Large intestine (tissue), 3 donors: Measurements from ENCODE around the gene PPP2R5D. TPM values are rescaled to one million over a fixed set of nuclear protein-coding genes. Genes with fewer than 3 reads are reported as not detected.

Source experiments
- DNase-seq, 2 donors: peaks; one replicate each; pipeline versions ENCODE4 v3.0.0 to v3.0.0-alpha.2; 2013
- H3K27ac ChIP-seq: one replicate; pipeline ENCODE4 v1.5.1; 2013; ENCODE audit warnings: low read length
- H3K27me3 ChIP-seq: 2 replicates; pipeline ENCODE4 v1.6.1; 2013; ENCODE audit warnings: low read length; ENCODE audit not compliant: control insufficient read depth, insufficient read depth
- H3K36me3 ChIP-seq: 2 replicates; pipeline ENCODE4 v1.6.1; 2013; ENCODE audit warnings: low read length; ENCODE audit not compliant: control insufficient read depth, insufficient read depth
- H3K4me1 ChIP-seq: one replicate; pipeline ENCODE4 v1.6.1; 2013; ENCODE audit warnings: low read length; ENCODE audit not compliant: control insufficient read depth, insufficient read depth
- H3K4me3 ChIP-seq: one replicate; pipeline ENCODE4 v1.5.1; 2013; ENCODE audit warnings: low read length
- H3K9me3 ChIP-seq: one replicate; pipeline ENCODE4 v1.6.1; 2013; ENCODE audit warnings: mild to moderate bottlenecking, low read depth, low read length, moderate library complexity; ENCODE audit not compliant: control insufficient read depth
- WGBS: methylation state at CpG from one replicate; pipeline ENCODE4 v1.1.5; 2013; ENCODE audit warnings: low lambda C conversion rate; ENCODE audit not compliant: insufficient coverage; 5-methylcytosine and 5-hydroxymethylcytosine counted together
- polyA plus RNA-seq: library from polyadenylated mRNA; unstranded; fragments of 120-200 nt; gene quantifications from one replicate; pipeline ENCODE4 v1.2.1, GENCODE V29; 2013

Gene PPP2R5D
- polyA plus RNA-seq, 1 donor = 62.0 TPM

DNA sequence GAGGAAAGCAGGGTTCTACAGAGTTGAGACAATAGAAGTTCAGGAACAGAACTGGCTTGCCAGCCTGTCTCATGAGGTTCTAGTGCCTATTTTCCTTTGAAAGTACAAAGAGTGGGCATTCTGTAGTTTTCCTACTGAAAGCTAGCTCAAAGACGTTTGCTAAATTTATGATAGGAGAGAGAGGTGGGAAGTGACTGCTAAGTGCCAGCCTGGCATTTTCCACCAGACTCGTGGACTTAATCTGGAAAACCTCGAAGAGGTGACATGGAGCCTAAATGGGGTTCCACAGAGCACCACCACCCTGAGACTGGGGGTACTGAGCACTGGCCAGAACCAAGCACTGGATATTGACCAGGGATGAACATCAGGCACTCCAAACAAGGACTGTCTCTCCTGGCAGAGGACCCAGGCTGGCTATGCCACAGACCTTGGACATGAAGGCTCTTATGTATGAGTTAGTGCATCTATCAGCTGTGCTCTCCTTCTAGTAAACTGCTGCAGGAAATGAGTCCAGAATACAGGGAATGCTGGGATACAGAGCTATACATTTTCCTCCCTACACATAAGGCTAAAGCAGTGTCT, 12.5 kb upstream of the PPP2R5D start:
- WGBS = no CpG with 5 or more reads among the region's 3 CpGs

DNA sequence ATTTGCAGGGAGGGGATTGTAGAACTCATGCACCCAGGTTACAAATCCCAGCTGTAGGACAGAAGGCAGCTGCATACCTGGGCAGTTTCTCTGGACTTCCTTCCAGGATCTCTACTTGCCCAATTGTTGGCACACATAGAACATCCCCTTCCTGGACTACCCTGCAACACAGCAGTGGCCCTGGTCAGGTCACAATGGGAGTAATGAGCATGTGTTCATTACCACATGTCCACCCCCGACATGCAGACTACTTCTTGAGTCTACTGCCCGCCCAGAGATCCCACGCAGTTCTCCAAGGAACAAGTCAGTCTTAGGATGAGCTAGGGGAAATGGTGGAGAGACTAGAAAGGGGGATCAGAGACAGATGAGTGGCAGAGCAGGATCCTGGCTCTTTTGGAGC, 10.4 kb upstream of the PPP2R5D start:
- H3K9me3 ChIP-seq = no peaks in the 10 kb centered on the region
- H3K4me3 ChIP-seq = no peak overlapping the region
- DNase-seq = no peak
- H3K27ac ChIP-seq = no peak overlapping the region
- no peaks in the 10 kb centered on the region for H3K27me3 ChIP-seq
- no CpG with 5 or more reads among the region's 3 CpGs for WGBS
- H3K36me3 ChIP-seq = peaks cover 32% of the 10 kb centered on the region
- peaks cover 6% of the 10 kb centered on the region for H3K4me1 ChIP-seq

More for the DNA sequence above, 12.5 kb upstream of the PPP2R5D start:
- Histone ChIP-seq H3K36me3 (peaks cover 47% of the 10 kb centered on the region), H3K27ac (no peak overlapping the region), H3K4me1 (no peaks in the 10 kb centered on the region), H3K4me3 (no peak overlapping the region), H3K9me3 (no peaks in the 10 kb centered on the region), H3K27me3 (no peaks in the 10 kb centered on the region)
- no peak for DNase-seq

DNA sequence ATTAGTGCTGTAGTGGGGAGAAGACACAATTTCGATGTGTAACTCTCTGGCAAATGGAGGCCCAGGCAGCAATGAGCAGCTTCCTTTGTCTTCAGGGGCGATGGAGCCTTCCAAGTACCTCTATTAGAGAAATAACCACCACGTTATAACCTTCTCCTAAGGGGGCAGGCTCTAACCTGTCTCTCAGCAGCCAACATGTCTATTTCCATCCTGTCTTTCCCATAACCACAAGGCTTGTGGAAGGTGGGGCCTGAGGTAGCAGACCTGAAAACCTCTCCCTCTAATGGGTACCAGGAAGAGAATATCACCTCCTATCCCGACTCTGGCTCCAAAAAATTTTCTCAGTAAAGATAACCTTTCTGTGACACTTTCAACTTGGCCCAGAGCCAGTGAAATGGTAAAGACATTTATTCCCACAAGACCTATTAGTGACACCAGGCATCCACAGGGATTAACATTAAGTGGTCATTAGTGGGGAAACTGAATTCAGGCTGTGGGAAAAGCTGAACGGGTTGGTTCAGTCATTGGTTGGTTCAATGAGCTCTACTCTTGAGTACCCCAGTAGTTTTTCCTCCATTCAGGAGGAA, 9.4 kb upstream of the PPP2R5D start:
- WGBS = no CpG with 5 or more reads among the region's 5 CpGs
- no peak for DNase-seq

GRCh38 chr6:42978487-42978838, 5.9 kb upstream of the PPP2R5D start:
- Histone ChIP-seq H3K27me3 (no peaks in the 10 kb centered on the region), H3K27ac (peak overlapping the region; percentile 89), H3K4me1 (peaks cover 15% of the 10 kb centered on the region), H3K36me3 (peaks cover 12% of the 10 kb centered on the region), H3K9me3 (no peaks in the 10 kb centered on the region), H3K4me3 (peak overlapping the region; percentile 84)
- DNase-seq = peak in 1 of 2 donors; percentile 55
- WGBS = no CpG with 5 or more reads among the region's 28 CpGs

More for the DNA sequence above, 9.4 kb upstream of the PPP2R5D start:
- H3K9me3 ChIP-seq = no peaks in the 10 kb centered on the region
- H3K27me3 ChIP-seq = no peaks in the 10 kb centered on the region
- peaks cover 21% of the 10 kb centered on the region for H3K36me3 ChIP-seq
- no peak overlapping the region for H3K27ac ChIP-seq
- H3K4me1 ChIP-seq = peaks cover 14% of the 10 kb centered on the region
- H3K4me3 ChIP-seq = no peak overlapping the region

- H3K36me3 ChIP-seq = peaks cover 8% of the 10 kb centered on the region
- H3K27ac ChIP-seq = peak within 1 kb of the TSS; percentile 89
- peak; percentile 72 to 91 for DNase-seq
- no peaks in the 10 kb centered on the region for H3K27me3 ChIP-seq
- no peaks in the 10 kb centered on the region for H3K9me3 ChIP-seq
- 0% methylated on average over 9 of the region's 59 CpGs for WGBS
- peak within 1 kb of the TSS; percentile 84 for H3K4me3 ChIP-seq
- H3K4me1 ChIP-seq = peaks cover 19% of the 10 kb centered on the region
Observed at GRCh38 chr6:42978839-42979522, 5.4 kb upstream of the PPP2R5D start, which contains the start of gene PEX6. TSS of gene PEX6 (minus strand) at chr6:42979181. CDS start at chr6:42979150, 31 bp downstream.

DNA sequence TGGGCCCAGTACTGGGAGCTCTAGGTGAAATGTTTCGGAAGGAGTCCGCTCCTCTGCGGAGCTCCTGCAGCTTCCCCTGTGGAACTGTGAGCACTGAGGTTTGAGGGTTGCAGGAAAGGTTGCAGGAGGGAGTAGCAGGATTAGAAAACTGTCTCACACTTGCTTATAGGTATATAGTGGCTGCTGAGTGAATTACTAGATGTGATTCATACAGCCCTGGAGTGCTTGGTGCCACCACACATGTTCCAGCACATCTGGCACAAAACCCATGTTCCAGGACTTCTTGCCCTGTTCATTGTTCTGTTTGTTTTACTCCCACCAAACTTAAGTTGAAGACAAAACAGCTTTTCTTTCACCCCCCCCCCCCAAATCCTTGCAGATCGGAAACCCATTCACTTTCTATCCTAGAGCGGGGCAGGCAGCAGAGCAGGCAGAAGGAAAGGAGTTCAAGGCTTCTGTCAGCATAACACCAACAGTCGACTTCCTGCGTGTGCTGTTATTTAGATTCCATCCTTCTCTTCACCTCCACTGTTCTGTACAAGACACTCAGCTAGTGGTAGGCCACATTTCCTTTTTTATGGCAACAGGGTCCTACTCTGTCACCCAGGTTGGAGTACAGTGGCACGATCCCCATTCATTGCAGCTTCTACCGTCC, 4.7 kb upstream of the PPP2R5D start:
- peak overlapping the region; percentile 84 for H3K4me3 ChIP-seq
- H3K27me3 ChIP-seq = no peaks in the 10 kb centered on the region
- H3K36me3 ChIP-seq = peaks cover 7% of the 10 kb centered on the region
- peak overlapping the region; percentile 89 for H3K27ac ChIP-seq
- H3K4me1 ChIP-seq = peaks cover 20% of the 10 kb centered on the region
- no CpG with 5 or more reads among the region's 9 CpGs for WGBS
- H3K9me3 ChIP-seq = no peaks in the 10 kb centered on the region
- DNase-seq = no peak

GRCh38 chr6:42981836-42982235, 2.5 kb upstream of the PPP2R5D start:
- peaks cover 37% of the 10 kb centered on the region for H3K4me1 ChIP-seq
- H3K27ac ChIP-seq = no peak overlapping the region
- 92% methylated on average over 2 of the region's 5 CpGs for WGBS

DNA sequence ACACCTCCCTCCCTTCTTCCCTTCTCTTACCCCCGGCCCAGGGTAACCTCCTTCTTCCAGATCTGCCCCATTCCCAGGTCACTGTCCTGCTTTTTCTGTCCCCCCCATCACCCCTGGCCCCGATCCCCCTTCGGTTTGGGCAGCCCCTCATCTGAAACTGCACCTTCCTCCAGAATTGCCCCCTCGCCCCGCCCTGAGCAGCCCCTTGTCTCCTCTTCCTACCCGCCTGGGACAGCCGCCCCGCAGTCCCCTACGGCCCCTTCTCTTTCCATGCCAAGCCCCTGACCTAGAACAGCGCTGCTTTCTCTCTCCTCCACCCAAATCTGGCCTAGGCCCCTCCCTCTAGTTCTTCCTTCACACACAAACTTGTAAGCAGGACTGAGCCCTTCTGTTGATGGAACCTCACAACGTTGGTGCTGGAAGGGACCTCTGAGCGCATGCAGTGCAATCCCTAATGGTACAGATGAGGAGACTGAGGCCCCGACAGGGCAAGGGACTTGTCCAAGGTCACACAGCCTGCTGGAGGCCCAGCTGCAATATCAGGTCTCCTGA, 630 bp downstream of the PPP2R5D start:
- Histone ChIP-seq H3K27me3 (no peaks in the 10 kb centered on the region), H3K9me3 (no peaks in the 10 kb centered on the region), H3K36me3 (peaks cover 16% of the 10 kb centered on the region), H3K27ac (peak overlapping the region; percentile 69), H3K4me1 (peaks cover 47% of the 10 kb centered on the region), H3K4me3 (peak overlapping the region; percentile 75)
- DNase-seq = peak in 1 of 2 donors; percentile 24
- 0% methylated on average over 1 of the region's 13 CpGs for WGBS

More at GRCh38 chr6:42981836-42982235, 2.5 kb upstream of the PPP2R5D start:
- DNase-seq = no peak
- no peaks in the 10 kb centered on the region for H3K9me3 ChIP-seq
- H3K27me3 ChIP-seq = no peaks in the 10 kb centered on the region
- no peak overlapping the region for H3K4me3 ChIP-seq
- peaks cover 2% of the 10 kb centered on the region for H3K36me3 ChIP-seq

GRCh38 chr6:42987533-42988451, 3.4 kb downstream of the PPP2R5D start:
- no peak overlapping the region for H3K4me3 ChIP-seq
- no peaks in the 10 kb centered on the region for H3K9me3 ChIP-seq
- WGBS = 0% methylated on average over 1 of the region's 5 CpGs
- DNase-seq = no peak
- no peaks in the 10 kb centered on the region for H3K27me3 ChIP-seq
- peaks cover 31% of the 10 kb centered on the region for H3K36me3 ChIP-seq
- peaks cover 59% of the 10 kb centered on the region for H3K4me1 ChIP-seq
- peak overlapping the region; percentile 85 for H3K27ac ChIP-seq
